HepG2 (cell line): Measurements from ENCODE around the gene TGIF1. TPM values are rescaled to one million over a fixed set of nuclear protein-coding genes. Genes with fewer than 3 reads are reported as not detected.
A peak's percentile ranks its signal among the peaks of the same experiment; 100 is the strongest.

ENCODE experiments used
- ATAC-seq: fragments of 200-7000 bp; cut with Tn5 transposase; 3 replicates; pipeline ENCODE4 v1.9.1; 2020; ENCODE audit warnings: mild to moderate bottlenecking, moderate library complexity
- BruUV-seq: library from RNA; stranded (reverse); fragments of 400-500 nt; replicated peaks from 2 replicates; lab custom pipeline; 2021; lab: Mats Ljungman, UMichigan
- CTCF ChIA-PET: fragments of 300-600 bp; formaldehyde crosslinking; extraction: SDS; loops from one replicate; lab custom pipeline; 2021; ENCODE audit warnings: low total read pairs, inconsistent platforms, low intra/inter-chr PET ratio; lab: Yijun Ruan, JAX
- POLR2A ChIA-PET: fragments of 350-600 bp; sonication (Branson Sonifier 250); formaldehyde crosslinking; loops from one replicate; lab custom pipeline; 2020; ENCODE audit warnings: antibody characterized with exemption, inconsistent platforms; lab: Yijun Ruan, JAX
- DNase-seq: peaks from one replicate; pipeline ENCODE4 v3.0.0-alpha.2; 2015; ENCODE audit warnings: low spot score
- FAIRE-seq: peaks from 3 replicates; lab custom pipeline; 2011; peaks lifted over from hg19 to GRCh38; lab: Jason Lieb, UNC
- H2AFZ ChIP-seq: one replicate; pipeline ENCODE4 v1.6.1; 2011; ENCODE audit warnings: low read length, inconsistent platforms
- H3K27ac ChIP-seq: fragments of 300-600 bp; 3 replicates; pipeline ENCODE4 v1.8.0; 2011; ENCODE audit warnings: mixed run types, mild to moderate bottlenecking, mixed read lengths, low read length, inconsistent platforms; ENCODE audit not compliant: insufficient read depth; ENCODE audit errors: extremely low read length
- H3K27me3 ChIP-seq, 2 experiments: fragments of 200-600 bp in 1 of 2; 2 replicates in 1 of 2; 3 replicates in 1 of 2; pipeline versions ENCODE4 v1.6.0 to v1.8.0; 2011; ENCODE audit warnings: low read length in 2 of 2, mild to moderate bottlenecking in 2 of 2, moderate library complexity in 2 of 2, inconsistent platforms in 1 of 2; ENCODE audit not compliant: insufficient read depth in 2 of 2, control insufficient read depth in 1 of 2
- H3K36me3 ChIP-seq, 2 experiments: fragments of 200-600 bp in 1 of 2; replicated peaks in 1 of 2; 2 replicates in 1 of 2; 3 replicates in 1 of 2; pipeline versions ENCODE4 v1.5.1 to v1.8.0; 2011; ENCODE audit warnings: low read length in 2 of 2, inconsistent platforms in 1 of 2; ENCODE audit not compliant: insufficient read depth in 2 of 2, control insufficient read depth in 1 of 2
- H3K4me1 ChIP-seq: 2 replicates; pipeline ENCODE4 v1.5.1; 2012; ENCODE audit warnings: low read length, inconsistent platforms; ENCODE audit not compliant: insufficient read depth
- H3K4me2 ChIP-seq: 2 replicates; pipeline ENCODE4 v1.6.0; 2011; ENCODE audit warnings: low read depth, low read length, inconsistent platforms
- H3K4me3 ChIP-seq, 3 experiments: fragments of 200-600 bp in 1 of 3; sonication (generic), shearing (Covaris generic) in 1 of 3; replicated peaks in 1 of 3; 2 replicates each; pipeline ENCODE4 v1.5.1; 2011 to 2016; ENCODE audit warnings: low read length in 3 of 3, inconsistent platforms in 2 of 3, low read depth in 2 of 3, mild to moderate bottlenecking in 2 of 3, control low read depth in 1 of 3, mixed read lengths in 1 of 3; ENCODE audit not compliant: insufficient read depth in 1 of 3
- H3K79me2 ChIP-seq: one replicate; pipeline ENCODE4 v1.6.1; 2011; ENCODE audit warnings: low read length, inconsistent platforms; ENCODE audit not compliant: insufficient read depth
- H3K9ac ChIP-seq: 2 replicates; pipeline ENCODE4 v1.6.0; 2011; ENCODE audit warnings: mild to moderate bottlenecking, low read depth, low read length, inconsistent platforms; ENCODE audit not compliant: insufficient read depth
- H3K9me3 ChIP-seq: 2 replicates; pipeline ENCODE4 v1.5.1; 2012; ENCODE audit warnings: mild to moderate bottlenecking, low read length
- H4K20me1 ChIP-seq: 2 replicates; pipeline ENCODE4 v1.6.0; 2011; ENCODE audit warnings: inconsistent platforms, mild to moderate bottlenecking, low read length, moderate library complexity; ENCODE audit not compliant: insufficient read depth
- GATA4 ChIP-seq: sonication (generic); IDR thresholded peaks from 2 replicates; pipeline ENCODE4 v1.6.1; 2016; ENCODE audit warnings: antibody characterized with exemption, low read depth, borderline replicate concordance
- GZF1 ChIP-seq: sonication (generic); formaldehyde crosslinking; IDR thresholded peaks from 2 replicates; pipeline ENCODE4 v1.5.1; 2020; ENCODE audit warnings: mild to moderate bottlenecking, missing genetic modification reagents
- HDAC1 ChIP-seq: sonication (generic); formaldehyde crosslinking; IDR thresholded peaks from 2 replicates; pipeline ENCODE4 v1.5.1; 2020; ENCODE audit warnings: mild to moderate bottlenecking, missing genetic modification reagents
- HMGXB4 ChIP-seq, 2 experiments: sonication (generic) in 1 of 2; formaldehyde crosslinking in 1 of 2; IDR thresholded peaks; 2 replicates each; pipeline versions ENCODE4 v1.4.0 to v1.6.1; 2018 to 2020; ENCODE audit warnings: missing genetic modification reagents in 2 of 2, borderline replicate concordance in 1 of 2, low read depth in 1 of 2, mild to moderate bottlenecking in 1 of 2, missing biosample characterization in 1 of 2
- MAFF ChIP-seq: IDR thresholded peaks from 2 replicates; pipeline ENCODE4 v1.6.1; 2011; ENCODE audit warnings: low read depth, low read length, improper control_type of control experiment
- NCOR1 ChIP-seq: fragments of 200-600 bp; sonication (generic); IDR thresholded peaks from 2 replicates; pipeline ENCODE4 v1.7.0; 2017; ENCODE audit warnings: antibody characterized with exemption, low read length, borderline replicate concordance
- PRDM4 ChIP-seq: sonication (generic); formaldehyde crosslinking; IDR thresholded peaks from 2 replicates; pipeline ENCODE4 v1.9.0; 2021; ENCODE audit warnings: missing genetic modification reagents, borderline replicate concordance
- RAD21 ChIP-seq: fragments of 450-650 bp; formaldehyde crosslinking; IDR thresholded peaks from 2 replicates; pipeline ENCODE4 v1.5.0; 2020; ENCODE audit warnings: mild to moderate bottlenecking
- RBM22 ChIP-seq: fragments of 200-400 bp; formaldehyde crosslinking; optimal IDR thresholded peaks from 2 replicates; pipeline ENCODE3; 2017; ENCODE audit warnings: mild to moderate bottlenecking, low read length, moderate library complexity
- SAP130 ChIP-seq: IDR thresholded peaks from 2 replicates; pipeline ENCODE4 v1.6.1; 2016; ENCODE audit warnings: low read depth
- SNAPC2 ChIP-seq: sonication (generic); formaldehyde crosslinking; IDR thresholded peaks from 2 replicates; pipeline ENCODE4 v1.8.1; 2022; ENCODE audit warnings: mild to moderate bottlenecking, missing genetic modification reagents
- STAG1 ChIP-seq: sonication (generic); formaldehyde crosslinking; IDR thresholded peaks from 2 replicates; pipeline ENCODE4 v1.4.0; 2020; ENCODE audit warnings: missing genetic modification reagents
- TBL1XR1 ChIP-seq: fragments of 150-350 bp; IDR thresholded peaks from 2 replicates; pipeline ENCODE4 v1.6.1; 2014; ENCODE audit warnings: borderline replicate concordance, low read length; ENCODE audit not compliant: partially characterized antibody
- TRIM22 ChIP-seq: fragments of 450-650 bp; IDR thresholded peaks from 2 replicates; pipeline ENCODE4 v1.6.1; 2017
- TRIM24 ChIP-seq: sonication (generic); formaldehyde crosslinking; IDR thresholded peaks from 2 replicates; pipeline ENCODE4 v1.8.0; 2022; ENCODE audit warnings: mild to moderate bottlenecking, missing genetic modification reagents
- ZBTB1 ChIP-seq: sonication (generic); formaldehyde crosslinking; IDR thresholded peaks from 2 replicates; pipeline ENCODE4 v1.4.0; 2020; ENCODE audit warnings: missing genetic modification reagents, borderline replicate concordance
- ZNF343 ChIP-seq: sonication (generic); formaldehyde crosslinking; IDR thresholded peaks from 2 replicates; pipeline ENCODE4 v1.4.0; 2020; ENCODE audit warnings: mild to moderate bottlenecking, missing genetic modification reagents
- ZNF577 ChIP-seq: sonication (generic); formaldehyde crosslinking; IDR thresholded peaks from 2 replicates; pipeline ENCODE4 v1.4.0; 2020; ENCODE audit warnings: mild to moderate bottlenecking, low read depth, missing genetic modification reagents, borderline replicate concordance
- WGBS: methylation state at CpG from one replicate; pipeline ENCODE4 v1.1.6; 2017; ENCODE audit warnings: low lambda C conversion rate; 5-methylcytosine and 5-hydroxymethylcytosine counted together
- in situ Hi-C: cut with HindIII; loops from 2 replicates; pipeline ENCODE4 v1.10.0; 2017; ENCODE audit warnings: low pct_unique_long_range_greater_than_20kb; ENCODE audit not compliant: extremely low pct_ligation_motif_present
- intact Hi-C: fragments of 100-400 bp; cut with micrococcal nuclease; formaldehyde crosslinking; loops from one replicate; pipeline ENCODE4 v1.10.0; 2022; ENCODE audit not compliant: unreplicated experiment
- polyA plus RNA-seq, 8 experiments: library from polyadenylated mRNA; depleted of rRNA in 3 of 8; stranded (reverse) in 7 of 8; unstranded in 1 of 8; fragments of >200 nt; fragmentation: Illumina TruSeq in 4 of 8; extraction: Trizol in 4 of 8; gene quantifications; 2 replicates each; pipeline versions ENCODE4 v1.2.1 to v1.2.3, GENCODE V29; 2011 to 2016; ENCODE audit warnings: low read depth in 4 of 8, missing spikeins in 1 of 8, mixed read lengths in 1 of 8; ENCODE audit not compliant: insufficient read depth in 1 of 8
- total RNA-seq, 5 experiments: library from RNA; depleted of rRNA; stranded (reverse); fragments of >200 nt; fragmentation: Illumina TruSeq; extraction: Trizol; gene quantifications; 2 replicates each; pipeline ENCODE4 v1.2.3, GENCODE V29; 2016; ENCODE audit warnings: low read depth in 1 of 5

Gene TGIF1
- total and polyA plus RNA-seq, 2 of the 13 experiments (the other 11 are each of a cell fraction or from before 2014, with no cell fraction given) = 50.0 to 76.1 TPM

- H3K4me3 ChIP-seq = peak overlapping the region; percentile 82 to 93 (median 93); a peak in 5 of 6 replicates
- no peaks in the 10 kb centered on the region; a peak in 1 of 5 replicates for H3K27me3 ChIP-seq
- peak overlapping the region; percentile 96 for H3K9ac ChIP-seq
- peak; percentile 66 for DNase-seq
- H3K9me3 ChIP-seq = no peaks in the 10 kb centered on the region
- CTCF ChIA-PET = no interaction called here
- peaks cover 8 to 33% of the 10 kb centered on the region in 2 experiments; a peak in 4 of 5 replicates for H3K36me3 ChIP-seq
- no peak overlapping the region for H2AFZ ChIP-seq
- intact Hi-C loops (loop anchor here (1.0 to 5.0 kb wide), 4 partner anchors 13 to 212 kb away; partner anchors contain the start of gene MYL12B), in situ Hi-C loops (loop anchor here (5.0 to 25.0 kb wide), 5 partner anchors 138 to 392 kb away; no protein-coding TSS in a partner anchor)
- WGBS = 2% methylated on average over 4 of the region's 4 CpGs
- H3K79me2 ChIP-seq = peaks cover 83% of the 10 kb centered on the region
- BruUV-seq = no TSS peak
- peaks cover 49% of the 10 kb centered on the region for H3K4me1 ChIP-seq
- H3K27ac ChIP-seq = peak overlapping the region; percentile 90
- peak; percentile 77 for FAIRE-seq
- POLR2A ChIA-PET = interaction anchor here (0.8 to 5.8 kb wide), 9 partner anchors 141 to 211 kb away, joined by 3 to 79 read pairs (median 6); no protein-coding TSS in a partner anchor
- peaks cover 42% of the 10 kb centered on the region for H4K20me1 ChIP-seq
- H3K4me2 ChIP-seq = peak overlapping the region; percentile 72
- no peak for ATAC-seq
- TF ChIP-seq PRDM4 (CRISPR knock-in tag) (no peak), NCOR1 (peak; percentile 14; the same call in 1 of the 2 replicates), ZBTB1 (CRISPR knock-in tag) (no peak), TRIM22 (no peak), GATA4 (no peak), RBM22 (peak; percentile 72), SNAPC2 (0 out of 2 replicates have a peak, but pooled peaks have one; percentile 4), TRIM24 (no peak), TBL1XR1 (no peak), MAFF (peak; percentile 79), GZF1 (CRISPR knock-in tag) (no peak), STAG1 (peak; percentile 47), ZNF343 (0 out of 2 replicates have a peak, but pooled peaks have one; percentile 30), ZNF577 (CRISPR knock-in tag) (no peak), HDAC1 (CRISPR knock-in tag) (no peak), RAD21 (CRISPR knock-in tag) (peak; percentile 32; the same call in 1 of the 2 replicates), HMGXB4 (CRISPR knock-in tag; IDR thresholded peaks at IDR 0.05; ENCODE audit: borderline replicate concordance in 1 of 2, low read depth in 1 of 2) (peak in 1 of 2 experiments; percentile 54; a peak in 1 of 4 replicates), SAP130 (CRISPR knock-in tag) (peak; percentile 36; the same call in 1 of the 2 replicates)
Observed at GRCh38 chr18:3454365-3455089, 4.6 kb downstream of the TGIF1 start.
